ENCODE data around the gene UHRF1.

UHRF1 gene

GRCh38 chr19:4908360-4908759 lies 941 bp upstream of the UHRF1 start:
- no peak for DNase-seq (ENCODE audit: extremely low read depth, insufficient read length)
- no peak overlapping the region for H3K4me3 ChIP-seq (replicated peaks; ENCODE audit: low read depth, low read length)
- TF ChIP-seq CTCF (IDR thresholded peaks at IDR 0.05; ENCODE audit: insufficient read depth, low read length, poor library complexity, severe bottlenecking): no peak
- H3K36me3 ChIP-seq (ENCODE audit: control insufficient read depth, insufficient read depth, low read length): no peaks in the 10 kb centered on the region; the same call in 1 of the 2 replicates
- H3K27me3 ChIP-seq (replicated peaks; ENCODE audit: control insufficient read depth, insufficient read depth, low read length): no peaks in the 10 kb centered on the region

- TF ChIP-seq CTCF (IDR thresholded peaks at IDR 0.05; ENCODE audit: insufficient read depth, low read length, poor library complexity, severe bottlenecking): no peak
- no peaks in the 10 kb centered on the region for H3K27me3 ChIP-seq (replicated peaks; ENCODE audit: control insufficient read depth, insufficient read depth, low read length)
- DNase-seq (ENCODE audit: extremely low read depth, insufficient read length): no peak
- H3K4me3 ChIP-seq (replicated peaks; ENCODE audit: low read depth, low read length): no peak overlapping the region
- H3K36me3 ChIP-seq (ENCODE audit: control insufficient read depth, insufficient read depth, low read length): no peaks in the 10 kb centered on the region; the same call in 1 of the 2 replicates
Measured at GRCh38 chr19:4908781-4909155, 533 bp upstream of the UHRF1 start.

- TF ChIP-seq CTCF (IDR thresholded peaks at IDR 0.05; ENCODE audit: insufficient read depth, low read length, poor library complexity, severe bottlenecking): no peak
- peak; percentile 94 for DNase-seq (ENCODE audit: extremely low read depth, insufficient read length)
- Histone ChIP-seq H3K4me3 (replicated peaks; ENCODE audit: low read depth, low read length) (peak overlapping the region; percentile 74), H3K36me3 (ENCODE audit: control insufficient read depth, insufficient read depth, low read length) (no peaks in the 10 kb centered on the region; the same call in 1 of the 2 replicates), H3K27me3 (replicated peaks; ENCODE audit: control insufficient read depth, insufficient read depth, low read length) (no peaks in the 10 kb centered on the region)
Measured at GRCh38 chr19:4909897-4910593, 744 bp downstream of the UHRF1 start.

- no peak for TF ChIP-seq CTCF (IDR thresholded peaks at IDR 0.05; ENCODE audit: insufficient read depth, low read length, poor library complexity, severe bottlenecking)
- Histone ChIP-seq H3K36me3 (ENCODE audit: control insufficient read depth, insufficient read depth, low read length) (no peaks in the 10 kb centered on the region; the same call in none of the 2 replicates), H3K27me3 (replicated peaks; ENCODE audit: control insufficient read depth, insufficient read depth, low read length) (no peaks in the 10 kb centered on the region), H3K4me3 (replicated peaks; ENCODE audit: low read depth, low read length) (peak overlapping the region; percentile 72)
- DNase-seq (ENCODE audit: extremely low read depth, insufficient read length): peak; percentile 56
Measured at GRCh38 chr19:4910594-4911281, 1.4 kb downstream of the UHRF1 start.

GRCh38 chr19:4911314-4911713 lies 2.0 kb downstream of the UHRF1 start:
- DNase-seq (ENCODE audit: extremely low read depth, insufficient read length): no peak
- TF ChIP-seq CTCF (IDR thresholded peaks at IDR 0.05; ENCODE audit: insufficient read depth, low read length, poor library complexity, severe bottlenecking): no peak
- H3K27me3 ChIP-seq (replicated peaks; ENCODE audit: control insufficient read depth, insufficient read depth, low read length): no peaks in the 10 kb centered on the region
- peak overlapping the region; percentile 72 for H3K4me3 ChIP-seq (replicated peaks; ENCODE audit: low read depth, low read length)
- H3K36me3 ChIP-seq (ENCODE audit: control insufficient read depth, insufficient read depth, low read length): no peaks in the 10 kb centered on the region; the same call in none of the 2 replicates
